HCT116 (cell line): Measurements from ENCODE around the gene FGGY. TPM values are rescaled to one million over a fixed set of nuclear protein-coding genes. Genes with fewer than 3 reads are reported as not detected.

Experiments
- ATAC-seq: fragments of 200-7000 bp; cut with Tn5 transposase; 2 replicates; pipeline ENCODE4 v1.9.1; 2020; ENCODE audit warnings: mild to moderate bottlenecking, moderate library complexity
- BruUV-seq: library from RNA; stranded (reverse); fragments of 400-500 nt; replicated peaks from 2 replicates; lab custom pipeline; 2021; lab: Mats Ljungman, UMichigan
- CTCF ChIA-PET: fragments of 300-600 bp; sonication (Branson Sonifier 250); formaldehyde crosslinking; loops from one replicate; lab custom pipeline; 2021; ENCODE audit warnings: antibody characterized with exemption; lab: Charles Lee
- POLR2A ChIA-PET: fragments of 300-600, 350-600 bp; sonication (Branson Sonifier 250); formaldehyde crosslinking; loops from one replicate; lab custom pipeline; 2021; ENCODE audit warnings: antibody characterized with exemption; lab: Charles Lee
- RAD21 ChIA-PET, 2 experiments: fragments of 300-600 bp; sonication (Branson Sonifier 250); formaldehyde crosslinking; loops; one replicate each; lab custom pipeline; 2023; ENCODE audit warnings: low total read pairs in 2 of 2; ENCODE audit not compliant: uncharacterized antibody in 2 of 2, unreplicated experiment in 2 of 2, low non-redundant PET in 1 of 2; lab: Charles Lee
- DNase-seq: peaks from one replicate; pipeline ENCODE4 v3.0.0-alpha.2; 2010; ENCODE audit warnings: low read depth, low spot score
- H2AFZ ChIP-seq: fragments of 200-600 bp; shearing (Covaris generic), sonication (generic); 2 replicates; pipeline ENCODE4 v1.6.1; 2017; ENCODE audit warnings: low read depth, mixed run types, mixed read lengths, antibody characterized with exemption, low read length; ENCODE audit not compliant: poor library complexity, severe bottlenecking
- H3K27ac ChIP-seq: 2 replicates; pipeline ENCODE4 v1.5.1; 2012; ENCODE audit warnings: low read depth, low read length
- H3K27me3 ChIP-seq: fragments of 200-600 bp; sonication (generic); 2 replicates; pipeline ENCODE4 v1.6.1; 2016; ENCODE audit warnings: mixed run types, low read length, mixed read lengths; ENCODE audit not compliant: insufficient read depth
- H3K36me3 ChIP-seq, 2 experiments: fragments of 200-500 bp in 1 of 2; fragments of 200-600 bp in 1 of 2; sonication (Bioruptor generic) in 1 of 2; sonication (generic) in 1 of 2; 2 replicates each; pipeline versions ENCODE4 v1.5.1 to v1.6.1; 2014 to 2016; ENCODE audit warnings: low read length in 2 of 2, inconsistent platforms in 1 of 2, mixed read lengths in 1 of 2, mixed run types in 1 of 2; ENCODE audit not compliant: insufficient read depth in 2 of 2, control insufficient read depth in 1 of 2
- H3K4me1 ChIP-seq, 2 experiments: fragments of 200-600 bp in 1 of 2; sonication (generic) in 1 of 2; 2 replicates each; pipeline versions ENCODE4 v1.5.1 to v1.6.1; 2012 to 2017; ENCODE audit warnings: low read length in 2 of 2, inconsistent platforms in 1 of 2, mild to moderate bottlenecking in 1 of 2, mixed read lengths in 1 of 2, mixed run types in 1 of 2, moderate library complexity in 1 of 2; ENCODE audit not compliant: insufficient read depth in 2 of 2, control insufficient read depth in 1 of 2
- H3K4me2 ChIP-seq: fragments of 200-600 bp; sonication (generic); 2 replicates; pipeline ENCODE4 v1.6.1; 2017; ENCODE audit warnings: mixed run types, low read length, mixed read lengths
- H3K4me3 ChIP-seq, 2 experiments: fragments of 200-600 bp in 1 of 2; sonication (generic) in 1 of 2; replicated peaks in 1 of 2; 2 replicates each; pipeline ENCODE4 v1.5.1; 2011 to 2016; ENCODE audit warnings: low read length in 2 of 2, control low read depth in 1 of 2, low read depth in 1 of 2, mild to moderate bottlenecking in 1 of 2, mixed read lengths in 1 of 2, mixed run types in 1 of 2
- H3K79me2 ChIP-seq: fragments of 200-600 bp; sonication (generic); 2 replicates; pipeline ENCODE4 v1.6.1; 2017; ENCODE audit warnings: mild to moderate bottlenecking, mixed run types, low read length, moderate library complexity, mixed read lengths; ENCODE audit not compliant: insufficient read depth
- H3K9ac ChIP-seq: fragments of 200-600 bp; sonication (generic); 2 replicates; pipeline ENCODE4 v1.6.1; 2016; ENCODE audit warnings: low read length, mixed read lengths
- H3K9me2 ChIP-seq: fragments of 200-600 bp; sonication (generic), shearing (Covaris generic); 2 replicates; pipeline ENCODE4 v1.6.1; 2017; ENCODE audit warnings: mixed run types, mild to moderate bottlenecking, moderate library complexity; ENCODE audit not compliant: insufficient read depth
- H3K9me3 ChIP-seq, 2 experiments: fragments of 200-500 bp in 1 of 2; fragments of 200-600 bp in 1 of 2; sonication (Bioruptor generic) in 1 of 2; sonication (generic) in 1 of 2; 2 replicates each; pipeline ENCODE4 v1.6.1; 2014 to 2017; ENCODE audit warnings: low read length in 2 of 2, mixed read lengths in 2 of 2, inconsistent platforms in 1 of 2, low read depth in 1 of 2, mild to moderate bottlenecking in 1 of 2, mixed run types in 1 of 2, moderate library complexity in 1 of 2; ENCODE audit not compliant: control insufficient read depth in 1 of 2, insufficient read depth in 1 of 2
- H4K20me1 ChIP-seq: fragments of 200-600 bp; sonication (generic), shearing (Covaris generic); 2 replicates; pipeline ENCODE4 v1.6.1; 2017; ENCODE audit warnings: mixed run types, mild to moderate bottlenecking, moderate library complexity; ENCODE audit not compliant: insufficient read depth
- ATF3 ChIP-seq: IDR thresholded peaks from 2 replicates; pipeline ENCODE4 v1.6.1; 2012
- CEBPB ChIP-seq: IDR thresholded peaks from 2 replicates; pipeline ENCODE4 v1.6.1; 2012; ENCODE audit warnings: low read depth
- FOSL1 ChIP-seq: IDR thresholded peaks from 2 replicates; pipeline ENCODE4 v1.6.1; 2012; ENCODE audit warnings: low read depth
- JUND ChIP-seq: IDR thresholded peaks from 2 replicates; pipeline ENCODE4 v1.6.1; 2012
- POLR2AphosphoS5 ChIP-seq: IDR thresholded peaks from 2 replicates; pipeline ENCODE4 v1.6.1; 2011; ENCODE audit warnings: mild to moderate bottlenecking, low read depth, low read length, moderate library complexity
- RAD21 ChIP-seq: IDR thresholded peaks from 2 replicates; pipeline ENCODE4 v1.6.1; 2012; ENCODE audit warnings: low read depth, mild to moderate bottlenecking
- TCF7L2 ChIP-seq: IDR thresholded peaks from 2 replicates; pipeline ENCODE4 v1.7.0; 2011; ENCODE audit warnings: borderline replicate concordance, inconsistent platforms; ENCODE audit not compliant: insufficient read depth, insufficient read length; ENCODE audit errors: extremely low read depth
- ZNF274 ChIP-seq: fragments of 200-500 bp; sonication (Bioruptor generic); IDR thresholded peaks from 2 replicates; pipeline ENCODE4 v1.6.1; 2014; ENCODE audit warnings: mild to moderate bottlenecking, low read depth, low read length, inconsistent platforms
- intact Hi-C: fragments of 100-400 bp; cut with micrococcal nuclease; formaldehyde crosslinking; loops from 2 replicates; pipeline ENCODE4 v1.10.0; 2022
- total RNA-seq: library from RNA; stranded (reverse); gene quantifications from one replicate; pipeline ENCODE4 v1.2.1, GENCODE V29; 2021; ENCODE audit not compliant: unreplicated experiment

Gene FGGY
- total RNA-seq, 1 experiment from 2014 or later: 10.6 TPM

- POLR2A ChIA-PET: no interaction called here
- ATAC-seq (no peak), DNase-seq (no peak)
- CTCF ChIA-PET: no interaction called here
- Histone ChIP-seq H3K9me2 (no peaks in the 10 kb centered on the region), H3K4me3 (no peak overlapping the region), H4K20me1 (no peaks in the 10 kb centered on the region), H3K27me3 (no peaks in the 10 kb centered on the region), H3K36me3 (no peaks in the 10 kb centered on the region), H3K4me2 (no peak overlapping the region), H3K79me2 (no peaks in the 10 kb centered on the region), H3K9ac (no peak overlapping the region), H3K27ac (no peak overlapping the region), H3K4me1 (peaks cover 3 to 7% of the 10 kb centered on the region in 2 experiments; a peak in 2 of 4 replicates), H2AFZ (no peak overlapping the region), H3K9me3 (no peaks in the 10 kb centered on the region)
- no TSS peak for BruUV-seq
- RAD21 ChIA-PET: no interaction called here
- TF ChIP-seq ZNF274 (no peak), FOSL1 (no peak), TCF7L2 (no peak), ATF3 (no peak)
- intact Hi-C loops: no loop called here
Measured at GRCh38 chr1:59509341-59509875, 212.5 kb downstream of the FGGY start.

- H3K4me2 ChIP-seq: no peak overlapping the region
- H2AFZ ChIP-seq: no peak overlapping the region
- no TSS peak for BruUV-seq
- H3K27ac ChIP-seq: no peak overlapping the region
- RAD21 ChIA-PET: no interaction called here
- TF ChIP-seq CEBPB (no peak), RAD21 (no peak), POLR2AphosphoS5 (no peak), JUND (no peak)
- TF ChIP-seq, all 23 proteins: peak for 0
- no peaks in the 10 kb centered on the region for H3K36me3 ChIP-seq
- H3K9ac ChIP-seq: no peak overlapping the region
- no peaks in the 10 kb centered on the region for H3K9me2 ChIP-seq
- H4K20me1 ChIP-seq: no peaks in the 10 kb centered on the region
- no peak for DNase-seq
- H3K4me1 ChIP-seq: peaks cover 3 to 7% of the 10 kb centered on the region in 2 experiments; a peak in 2 of 4 replicates
- no peaks in the 10 kb centered on the region for H3K79me2 ChIP-seq
- H3K4me3 ChIP-seq: no peak overlapping the region
- H3K27me3 ChIP-seq: no peaks in the 10 kb centered on the region
- ATAC-seq: no peak
- ChIA-PET POLR2A (no interaction called here), CTCF (no interaction called here)
- intact Hi-C loops: no loop called here
- no peaks in the 10 kb centered on the region for H3K9me3 ChIP-seq
Measured at GRCh38 chr1:59510249-59510648, 213.4 kb downstream of the FGGY start.
